AG04449 (cell line): ENCODE measurements around the gene HTRA1.

Source experiments
- CTCF ChIA-PET: fragments of 350-600 bp; formaldehyde crosslinking; extraction: SDS; loops from one replicate; lab custom pipeline; 2021; ENCODE audit warnings: antibody characterized with exemption; lab: Yijun Ruan, JAX
- POLR2A ChIA-PET: fragments of 400-600, 350-600 bp; formaldehyde crosslinking; extraction: SDS; loops from one replicate; lab custom pipeline; 2020; ENCODE audit warnings: antibody characterized with exemption, inconsistent platforms; lab: Yijun Ruan, JAX
- DNase-seq: peaks from one replicate; pipeline ENCODE4 v3.0.0-alpha.2; 2010; ENCODE audit warnings: low read depth, low spot score
- H3K4me3 ChIP-seq: 2 replicates; pipeline ENCODE4 v1.5.1; 2011; ENCODE audit warnings: low read depth, mild to moderate bottlenecking, control low read depth, low read length
- TF ChIP-seq, protein P1 (sequence below): IDR thresholded peaks from one replicate; pipeline ENCODE4 v1.5.1; 2011; ENCODE audit warnings: mild to moderate bottlenecking, moderate library complexity, low read length, control low read depth, inconsistent platforms; ENCODE audit not compliant: insufficient read depth; ENCODE audit errors: missing control alignments

HTRA1 gene

GRCh38 chr10:122499012-122499411, 37.7 kb downstream of the HTRA1 start:
- ChIA-PET CTCF (interaction anchor here (1.2 to 1.8 kb wide), 2 partner anchors 9 to 30 kb away, joined by 5 read pairs; no protein-coding TSS in a partner anchor), POLR2A (interaction anchor here (0.6 to 1.0 kb wide), 2 partner anchors 30 to 67 kb away, joined by 3 read pairs; no protein-coding TSS in a partner anchor)
- TF ChIP-seq, protein P1, sequence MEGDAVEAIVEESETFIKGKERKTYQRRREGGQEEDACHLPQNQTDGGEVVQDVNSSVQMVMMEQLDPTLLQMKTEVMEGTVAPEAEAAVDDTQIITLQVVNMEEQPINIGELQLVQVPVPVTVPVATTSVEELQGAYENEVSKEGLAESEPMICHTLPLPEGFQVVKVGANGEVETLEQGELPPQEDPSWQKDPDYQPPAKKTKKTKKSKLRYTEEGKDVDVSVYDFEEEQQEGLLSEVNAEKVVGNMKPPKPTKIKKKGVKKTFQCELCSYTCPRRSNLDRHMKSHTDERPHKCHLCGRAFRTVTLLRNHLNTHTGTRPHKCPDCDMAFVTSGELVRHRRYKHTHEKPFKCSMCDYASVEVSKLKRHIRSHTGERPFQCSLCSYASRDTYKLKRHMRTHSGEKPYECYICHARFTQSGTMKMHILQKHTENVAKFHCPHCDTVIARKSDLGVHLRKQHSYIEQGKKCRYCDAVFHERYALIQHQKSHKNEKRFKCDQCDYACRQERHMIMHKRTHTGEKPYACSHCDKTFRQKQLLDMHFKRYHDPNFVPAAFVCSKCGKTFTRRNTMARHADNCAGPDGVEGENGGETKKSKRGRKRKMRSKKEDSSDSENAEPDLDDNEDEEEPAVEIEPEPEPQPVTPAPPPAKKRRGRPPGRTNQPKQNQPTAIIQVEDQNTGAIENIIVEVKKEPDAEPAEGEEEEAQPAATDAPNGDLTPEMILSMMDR: no peak
- H3K4me3 ChIP-seq: no peak overlapping the region
- DNase-seq: no peak

DNA sequence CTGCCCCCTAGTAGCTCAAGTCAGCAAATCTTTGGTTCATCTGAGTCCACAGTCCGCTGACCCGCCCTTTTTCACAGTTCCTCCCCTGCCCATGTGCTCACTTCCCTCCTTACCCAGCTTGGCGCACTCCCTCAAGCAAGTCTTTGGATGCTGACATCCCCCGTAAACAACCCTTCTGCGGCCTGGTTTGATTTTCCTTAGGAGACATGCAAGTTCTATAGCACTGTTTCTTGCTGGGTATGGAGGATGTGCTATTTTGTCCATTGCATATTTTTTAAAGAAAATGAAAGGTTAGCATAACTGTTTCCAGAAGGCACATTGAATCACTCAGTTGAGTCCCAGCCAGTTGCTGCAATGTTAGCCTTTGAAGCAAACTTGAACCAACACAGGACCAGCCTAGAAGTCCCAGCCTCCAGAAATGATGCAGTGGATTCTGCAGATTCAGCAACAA, 38.2 kb downstream of the HTRA1 start:
- no peak for DNase-seq
- CTCF ChIA-PET: interaction anchor here (1.2 to 1.8 kb wide), 2 partner anchors 8 to 31 kb away, joined by 5 read pairs; no protein-coding TSS in a partner anchor
- POLR2A ChIA-PET: interaction anchor here (0.6 to 1.0 kb wide), 2 partner anchors 31 to 66 kb away, joined by 3 read pairs; no protein-coding TSS in a partner anchor
- TF ChIP-seq, protein P1: no peak
- no peak overlapping the region for H3K4me3 ChIP-seq

GRCh38 chr10:122500194-122500593, 38.8 kb downstream of the HTRA1 start:
- ChIA-PET CTCF (no interaction called here), POLR2A (no interaction called here)
- no peak for DNase-seq
- TF ChIP-seq, protein P1: no peak
- H3K4me3 ChIP-seq: no peak overlapping the region

- TF ChIP-seq, protein P1: no peak
- CTCF ChIA-PET: no interaction called here
- DNase-seq: no peak
- POLR2A ChIA-PET: no interaction called here
- no peak overlapping the region for H3K4me3 ChIP-seq
Observed at GRCh38 chr10:122500726-122501125, 39.4 kb downstream of the HTRA1 start.

DNA sequence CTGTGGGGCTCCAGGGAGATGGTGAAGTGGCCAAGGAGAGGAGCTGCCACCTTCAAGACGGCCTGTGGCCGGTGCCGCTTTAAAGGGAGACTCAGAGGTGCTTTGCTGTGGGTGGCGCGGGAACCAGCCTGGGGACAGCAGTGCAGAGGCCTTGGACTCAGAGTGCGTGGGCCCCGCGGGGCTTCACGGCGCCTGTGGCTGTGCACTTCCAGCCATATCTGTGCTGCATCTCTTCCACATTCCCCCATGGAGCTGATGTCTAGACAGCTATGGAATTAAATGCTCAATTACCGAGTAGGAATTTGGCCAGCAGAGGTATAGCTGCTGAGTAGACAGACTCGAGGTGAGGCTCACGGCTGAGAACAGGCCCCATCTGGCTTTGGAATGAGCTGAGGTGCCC, 41.7 kb downstream of the HTRA1 start:
- ChIA-PET POLR2A (interaction anchor here (3.2 kb wide), 1 partner anchor 8 kb away, joined by 22 read pairs; no protein-coding TSS in a partner anchor), CTCF (interaction anchor here (0.9 to 1.5 kb wide), 2 partner anchors 62 to 204 kb away, joined by 5 to 6 read pairs; no protein-coding TSS in a partner anchor)
- DNase-seq: no peak
- H3K4me3 ChIP-seq: no peak overlapping the region
- TF ChIP-seq, protein P1: no peak

- TF ChIP-seq, protein P1: no peak
Observed at GRCh38 chr10:122503886-122504609, 42.7 kb downstream of the HTRA1 start.

More at GRCh38 chr10:122503886-122504609, 42.7 kb downstream of the HTRA1 start:
- POLR2A ChIA-PET: interaction anchor here (1.0 to 3.2 kb wide), 3 partner anchors 9 to 18 kb away, joined by 3 to 22 read pairs (median 4); no protein-coding TSS in a partner anchor
- no peak overlapping the region for H3K4me3 ChIP-seq
- CTCF ChIA-PET: interaction anchor here (0.9 to 3.1 kb wide), 5 partner anchors 9 to 205 kb away, joined by 4 to 17 read pairs (median 6); no protein-coding TSS in a partner anchor
- no peak for DNase-seq
